NCI-H187 treated with DMSO at 0.1 percent for 48 hours (cell line): Measurements from ENCODE around the gene EIPR1.

ENCODE experiments used
- DNase-seq: peaks from one replicate; lab custom pipeline; 2025; lab: John Stamatoyannopoulos, UW

EIPR1 gene

DNA sequence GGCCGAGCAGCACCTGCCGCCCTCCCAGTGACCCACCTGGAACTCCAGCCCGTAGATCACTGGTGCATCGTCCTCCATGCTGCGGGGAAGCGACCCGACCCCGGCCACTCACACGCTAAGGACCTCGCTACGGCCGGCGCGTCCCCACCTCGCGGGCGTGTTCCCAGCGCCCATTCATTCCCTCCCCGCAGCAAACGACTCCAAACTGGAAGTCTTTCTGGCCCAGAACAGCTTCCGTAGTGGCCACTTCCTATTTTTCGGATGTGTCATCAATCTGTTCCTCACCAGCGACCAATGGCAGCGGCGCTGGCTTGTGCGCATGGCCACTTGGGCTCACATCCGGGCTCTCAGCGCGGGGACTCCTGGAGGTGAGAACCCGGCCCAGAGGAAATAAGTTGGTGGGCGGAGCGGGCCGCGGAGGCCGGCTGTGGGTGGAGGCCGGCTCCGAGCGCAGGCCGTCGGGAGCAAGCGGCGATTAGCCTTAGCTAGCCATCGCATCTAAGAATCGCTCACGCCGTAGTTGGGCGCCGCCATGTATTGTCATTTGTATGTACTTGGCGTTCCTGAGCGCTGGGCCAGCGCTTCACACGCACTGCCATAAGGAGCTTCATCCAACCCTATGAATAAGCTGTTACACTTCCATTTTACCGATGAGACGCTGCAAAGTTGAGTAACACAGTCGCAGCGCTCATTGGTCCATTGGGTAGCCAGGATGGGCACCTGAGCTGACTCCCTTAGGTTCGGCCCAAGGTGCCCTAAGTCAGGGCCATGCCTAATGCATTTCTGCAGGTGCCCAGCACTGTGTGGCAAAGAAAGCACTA lies at the start of gene EIPR1:
Gene EIPR1, minus strand, starts transcription at position 207 of the 821 bp plus-strand sequence. Its CDS starts 129 bp downstream, at position 78.
- peak; percentile 90 for DNase-seq

GRCh38 chr2:3427272-3427671 lies 49.7 kb upstream of the EIPR1 start:
- DNase-seq, result peak; percentile 85

GRCh38 chr2:3426615-3427014 lies 49.0 kb upstream of the EIPR1 start:
- DNase-seq, result no peak

- DNase-seq, result no peak
Measured at GRCh38 chr2:3424171-3424795, 46.7 kb upstream of the EIPR1 start.

GRCh38 chr2:3423492-3424170 lies 46.0 kb upstream of the EIPR1 start:
- no peak for DNase-seq

DNA sequence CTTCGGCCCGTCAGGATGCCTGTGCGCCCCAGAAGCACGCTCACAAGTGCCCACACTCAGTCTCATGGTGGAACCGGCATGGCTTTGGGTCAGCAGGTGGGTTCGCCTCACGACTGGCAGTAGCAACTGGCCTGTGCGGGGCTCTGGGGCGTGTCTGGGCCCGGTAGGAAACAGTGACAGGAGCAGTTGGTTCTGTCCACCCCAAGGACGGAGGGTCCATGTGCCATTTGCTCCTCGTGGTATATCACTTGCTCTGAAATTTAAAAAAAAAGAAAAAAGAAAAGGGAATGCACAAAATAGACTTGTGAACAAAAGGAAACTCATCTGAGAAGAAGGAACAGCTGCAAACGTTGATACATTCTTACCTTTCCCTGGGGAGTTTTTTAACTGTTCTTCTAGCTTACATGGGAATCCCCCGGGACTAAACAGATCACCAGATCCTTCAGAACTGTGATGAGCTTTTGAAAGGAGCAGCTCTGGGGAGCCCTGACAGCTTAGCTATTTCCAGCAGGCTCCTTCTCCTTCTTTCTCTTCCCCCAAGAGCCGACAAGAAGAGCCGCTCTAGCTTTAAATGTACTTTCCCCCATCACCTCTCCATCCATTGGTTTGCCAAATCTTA lies 44.7 kb upstream of the EIPR1 start:
- no peak for DNase-seq

DNA sequence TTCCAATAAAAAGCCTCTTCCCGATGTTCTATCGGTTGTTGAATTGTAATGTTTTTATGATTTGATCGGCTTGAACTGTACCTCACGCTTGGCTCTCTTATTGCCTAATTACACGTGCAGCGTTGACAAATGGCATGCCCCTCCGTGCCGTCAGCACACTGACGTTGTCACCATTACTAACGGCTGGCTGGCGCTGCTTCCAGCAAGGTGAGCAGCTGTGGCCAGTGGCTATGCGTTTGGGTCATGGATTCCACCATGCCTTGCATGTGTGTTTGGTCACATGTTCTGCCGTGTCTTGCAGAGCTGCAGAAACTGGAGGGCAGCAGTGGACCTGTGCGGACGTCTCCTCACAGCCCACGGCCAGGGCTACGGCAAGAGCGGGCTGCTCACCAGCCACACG lies 44.0 kb upstream of the EIPR1 start:
- no peak for DNase-seq

- DNase-seq, result no peak
Measured at GRCh38 chr2:3420769-3421397, 43.3 kb upstream of the EIPR1 start.

- DNase-seq, result no peak
Measured at GRCh38 chr2:3420076-3420768, 42.6 kb upstream of the EIPR1 start.

GRCh38 chr2:3418766-3419404 lies 41.3 kb upstream of the EIPR1 start:
- DNase-seq, result no peak

- no peak for DNase-seq
Measured at GRCh38 chr2:3414133-3414860, 36.7 kb upstream of the EIPR1 start.

DNA sequence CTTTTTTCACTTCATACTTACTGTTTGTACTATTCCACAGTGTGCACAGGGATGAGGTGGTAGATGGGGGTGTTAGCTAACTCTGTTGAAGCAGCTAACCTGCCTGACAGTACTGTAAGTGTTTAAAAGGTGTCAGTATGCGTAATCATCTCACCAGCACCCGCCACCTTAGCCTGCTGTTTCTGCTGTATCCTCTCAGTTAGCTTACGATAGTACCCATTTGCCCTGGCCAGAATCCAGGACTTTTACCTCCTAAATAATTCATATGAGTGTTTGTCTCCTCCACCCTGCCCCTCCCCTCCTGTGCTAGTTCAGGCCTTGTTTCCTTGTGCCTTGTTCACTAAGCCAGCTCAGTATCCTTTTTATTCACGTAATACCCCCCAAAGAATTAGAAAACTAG lies 36.1 kb upstream of the EIPR1 start:
- DNase-seq, result no peak

DNA sequence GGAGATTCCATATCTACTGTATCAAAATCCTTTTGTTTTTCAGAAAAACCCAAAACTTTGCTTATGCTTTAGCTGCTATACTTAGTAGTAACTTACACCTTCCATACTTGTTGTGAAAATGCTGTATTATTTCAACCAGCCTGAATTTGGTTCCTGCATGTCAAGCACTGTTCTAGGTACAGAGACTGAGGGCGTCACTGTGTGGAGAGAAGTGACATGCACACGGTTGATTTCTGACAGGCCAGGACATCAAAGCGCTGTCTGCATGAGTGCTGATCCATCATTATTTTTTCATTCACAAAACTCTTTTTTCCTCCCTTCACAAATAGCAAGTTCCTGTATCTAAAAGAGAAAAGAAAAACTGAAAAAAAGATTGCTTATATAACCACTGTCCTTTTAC lies 33.5 kb upstream of the EIPR1 start:
- DNase-seq, result no peak

- no peak for DNase-seq
Measured at GRCh38 chr2:3409627-3410170, 32.1 kb upstream of the EIPR1 start.

- DNase-seq, result no peak
Measured at GRCh38 chr2:3408781-3409180, 31.2 kb upstream of the EIPR1 start.

- DNase-seq, result no peak
Measured at GRCh38 chr2:3406501-3406900, 28.9 kb upstream of the EIPR1 start.

DNA sequence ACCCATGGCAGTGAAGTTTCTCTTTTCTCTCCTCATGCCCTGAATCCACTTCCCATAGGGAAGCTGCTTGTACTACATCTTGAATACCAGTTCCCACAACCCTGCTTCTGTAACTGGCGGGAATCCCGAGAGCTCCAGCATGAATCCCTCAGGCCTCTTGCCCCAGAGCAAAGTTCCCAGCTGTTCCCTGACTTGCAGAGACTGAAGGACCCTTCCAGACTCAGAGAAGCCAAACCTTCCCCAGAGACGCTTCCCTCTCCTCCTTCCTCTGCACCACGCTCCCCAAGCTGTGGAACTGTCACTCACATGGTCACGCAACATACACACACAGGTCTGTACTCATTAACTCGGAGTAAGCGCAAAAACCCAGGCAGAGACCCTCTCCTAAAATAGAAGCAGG lies 28.3 kb upstream of the EIPR1 start:
- DNase-seq, result no peak

GRCh38 chr2:3405307-3405706 lies 27.7 kb upstream of the EIPR1 start:
- no peak for DNase-seq

DNA sequence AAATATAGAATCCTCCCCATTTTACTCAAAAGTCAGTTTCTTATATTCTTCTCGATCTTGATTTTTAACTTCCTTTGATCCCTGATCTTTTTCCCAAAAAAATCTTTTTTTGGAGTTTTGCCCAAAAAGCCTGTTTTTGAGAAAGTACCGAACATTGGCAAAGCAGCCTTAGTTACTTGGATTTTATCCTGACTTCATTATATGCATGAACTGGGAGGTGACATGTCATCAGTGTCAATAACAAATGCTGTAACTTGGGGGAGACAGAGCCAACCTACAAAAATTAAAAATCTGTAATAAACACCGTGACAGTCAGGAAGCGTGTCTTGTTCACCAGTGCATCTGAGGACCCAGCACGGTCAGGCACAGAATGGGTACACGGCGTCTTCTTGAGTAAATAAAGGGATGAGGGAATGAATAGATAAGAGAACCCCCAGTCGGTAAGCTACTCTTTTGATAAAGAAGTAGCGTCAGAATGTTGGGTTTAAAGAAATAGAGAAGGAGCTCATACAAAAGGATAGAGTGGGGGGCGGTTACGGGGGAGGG lies 26.8 kb upstream of the EIPR1 start:
- no peak for DNase-seq
